HL-60/S4 treated with retinoic acid at 250 ng/mL for 4 days and 3 days (cell line): Measurements from ENCODE around the gene TPPP.

Experiments used
- in situ Hi-C: fragments of 300-500 bp; cut with MboI; formaldehyde crosslinking; loops from 2 replicates; pipeline ENCODE4 v1.7.0; 2022; ENCODE audit warnings: low sequenced_read_pairs

TPPP gene

DNA sequence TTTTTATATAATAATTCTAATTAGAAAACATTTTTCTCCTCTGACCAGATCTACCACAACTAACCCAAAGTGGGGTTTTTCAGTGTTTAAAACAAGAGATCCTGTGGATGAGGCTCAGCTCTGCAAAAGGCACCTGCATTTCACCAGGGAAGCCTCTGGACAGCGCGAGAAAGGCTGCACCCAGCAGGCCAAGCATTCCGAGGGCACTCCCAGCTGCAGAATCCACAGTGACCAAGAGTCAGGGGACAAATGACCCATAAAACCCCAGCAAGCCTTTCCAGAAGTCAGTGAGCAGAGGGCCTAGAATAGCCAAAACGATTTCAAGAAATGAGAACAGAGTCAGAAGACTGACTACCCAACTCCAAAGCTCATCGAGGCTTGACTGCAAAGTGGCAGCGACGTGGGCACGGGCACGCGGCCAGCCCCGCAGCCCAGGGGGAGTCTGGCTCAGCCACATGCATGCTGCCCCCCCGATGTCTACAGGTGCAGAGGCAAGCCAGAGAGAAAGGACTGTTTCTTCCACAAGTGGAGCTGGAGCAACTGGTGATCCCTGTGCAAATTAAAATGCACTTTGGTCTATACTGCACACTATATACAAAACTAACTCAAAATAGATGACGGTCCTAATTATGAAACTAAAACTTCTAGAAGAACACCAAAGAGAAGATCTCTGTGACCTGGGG is 26.2 kb downstream of the TPPP start:
- in situ Hi-C loops = no loop called here

DNA sequence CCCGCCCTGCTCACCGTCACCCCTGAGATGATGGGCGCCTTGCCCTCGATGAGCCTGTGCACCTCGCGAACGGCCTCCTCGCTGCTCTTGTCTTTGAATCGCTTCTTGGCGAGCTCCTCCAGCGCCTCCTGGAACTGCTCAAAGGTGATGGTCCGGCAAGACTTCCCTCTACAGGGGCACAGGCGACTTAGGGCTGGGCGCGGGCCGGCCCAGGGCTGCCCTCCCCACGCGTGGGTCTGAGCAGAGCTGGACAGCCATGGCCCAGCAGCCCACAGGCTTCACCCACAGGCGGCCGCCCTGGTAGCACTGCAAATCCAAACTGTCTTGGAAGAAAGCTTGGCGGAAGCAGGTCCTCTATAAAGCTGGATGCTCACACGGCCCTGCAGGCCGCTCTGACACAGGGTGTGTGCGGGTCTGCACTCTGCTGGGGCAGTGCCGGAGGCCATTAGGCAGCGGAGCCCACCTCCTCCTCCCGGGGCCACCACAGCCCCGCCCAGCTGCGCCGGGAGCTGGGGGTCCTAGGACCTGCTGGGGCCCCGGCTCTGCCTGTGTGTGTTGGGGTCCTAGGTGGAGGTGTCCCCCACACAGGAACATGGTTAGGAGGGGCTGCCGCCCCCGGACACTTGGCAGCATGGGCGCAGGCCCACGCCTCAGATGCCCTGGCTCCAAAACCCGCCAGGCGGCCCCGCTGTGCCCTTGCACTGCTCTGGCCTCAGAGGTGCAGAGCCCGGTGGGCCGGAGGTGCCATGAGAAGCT is 27.0 kb downstream of the TPPP start:
- in situ Hi-C loops = no loop called here

DNA sequence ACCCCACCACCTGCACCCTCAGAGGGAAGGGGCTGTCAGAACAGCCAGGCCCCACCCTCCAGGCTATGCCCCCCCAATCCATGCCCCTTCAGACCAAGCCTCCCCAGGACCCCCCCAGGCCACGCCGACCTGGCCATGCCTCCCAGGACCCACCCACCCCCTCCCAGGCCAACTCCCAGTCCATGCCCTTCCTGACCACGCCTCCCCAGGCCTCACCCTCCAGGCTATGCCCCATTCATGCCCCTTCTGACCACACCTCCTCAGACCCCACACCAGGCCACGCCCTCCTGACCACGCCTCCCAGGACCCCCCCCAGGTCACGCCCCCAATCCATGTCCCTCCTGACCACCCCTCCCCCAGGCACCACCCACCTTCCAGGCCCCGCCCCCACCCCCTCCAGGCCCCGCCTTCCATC is 27.6 kb downstream of the TPPP start:
- in situ Hi-C loops = no loop called here

DNA sequence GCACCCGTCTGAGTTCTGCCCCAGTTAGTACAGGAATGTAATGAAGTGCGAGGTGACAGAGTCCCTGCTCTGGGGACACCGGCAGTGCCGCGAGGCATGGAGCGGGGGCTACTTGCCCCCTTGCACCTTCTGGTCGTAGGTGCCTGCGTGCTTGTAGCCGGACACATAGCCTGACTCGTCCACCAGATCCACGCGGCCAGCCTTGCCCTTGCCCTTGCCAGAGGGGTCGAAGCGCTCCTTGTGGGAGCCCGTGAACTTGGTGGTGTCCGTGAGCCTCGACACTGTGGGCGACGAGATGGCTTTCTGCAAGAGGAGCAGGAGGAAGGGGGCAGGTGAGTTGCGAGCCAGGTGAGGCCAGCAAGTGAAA is 28.2 kb downstream of the TPPP start:
- in situ Hi-C loops = no loop called here

DNA sequence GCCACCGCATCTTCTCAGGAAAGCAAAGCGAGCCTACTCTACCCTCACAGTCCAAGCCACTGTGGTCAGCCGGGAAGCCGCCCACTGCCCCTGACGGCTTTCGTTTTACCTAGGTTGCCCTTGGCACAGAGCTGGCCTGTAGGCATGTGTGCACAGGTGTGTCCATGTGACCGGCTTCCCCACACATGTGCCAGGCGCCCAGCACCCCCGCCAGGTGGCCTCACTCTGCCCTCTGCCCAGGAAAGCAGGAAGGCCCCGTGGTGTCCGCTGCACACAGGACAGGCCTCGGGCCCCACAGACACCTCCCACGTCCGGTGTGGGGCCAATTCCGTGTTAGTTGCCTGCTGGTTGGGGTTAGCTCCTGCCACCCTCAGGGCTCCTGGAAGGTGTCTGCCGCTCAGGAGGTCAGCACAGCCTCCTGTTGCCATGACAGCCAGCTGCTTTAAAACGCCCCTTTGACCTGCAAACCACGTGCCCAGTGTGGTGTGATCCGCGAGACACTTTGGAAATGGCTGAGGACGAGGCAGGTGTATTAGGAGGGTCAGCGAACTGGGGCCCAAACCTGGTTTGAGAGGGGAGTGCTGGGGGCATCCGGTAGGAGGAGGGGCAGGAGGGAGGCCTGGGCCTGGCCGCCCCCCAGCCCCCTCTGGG is 28.7 kb downstream of the TPPP start:
- in situ Hi-C loops = no loop called here

DNA sequence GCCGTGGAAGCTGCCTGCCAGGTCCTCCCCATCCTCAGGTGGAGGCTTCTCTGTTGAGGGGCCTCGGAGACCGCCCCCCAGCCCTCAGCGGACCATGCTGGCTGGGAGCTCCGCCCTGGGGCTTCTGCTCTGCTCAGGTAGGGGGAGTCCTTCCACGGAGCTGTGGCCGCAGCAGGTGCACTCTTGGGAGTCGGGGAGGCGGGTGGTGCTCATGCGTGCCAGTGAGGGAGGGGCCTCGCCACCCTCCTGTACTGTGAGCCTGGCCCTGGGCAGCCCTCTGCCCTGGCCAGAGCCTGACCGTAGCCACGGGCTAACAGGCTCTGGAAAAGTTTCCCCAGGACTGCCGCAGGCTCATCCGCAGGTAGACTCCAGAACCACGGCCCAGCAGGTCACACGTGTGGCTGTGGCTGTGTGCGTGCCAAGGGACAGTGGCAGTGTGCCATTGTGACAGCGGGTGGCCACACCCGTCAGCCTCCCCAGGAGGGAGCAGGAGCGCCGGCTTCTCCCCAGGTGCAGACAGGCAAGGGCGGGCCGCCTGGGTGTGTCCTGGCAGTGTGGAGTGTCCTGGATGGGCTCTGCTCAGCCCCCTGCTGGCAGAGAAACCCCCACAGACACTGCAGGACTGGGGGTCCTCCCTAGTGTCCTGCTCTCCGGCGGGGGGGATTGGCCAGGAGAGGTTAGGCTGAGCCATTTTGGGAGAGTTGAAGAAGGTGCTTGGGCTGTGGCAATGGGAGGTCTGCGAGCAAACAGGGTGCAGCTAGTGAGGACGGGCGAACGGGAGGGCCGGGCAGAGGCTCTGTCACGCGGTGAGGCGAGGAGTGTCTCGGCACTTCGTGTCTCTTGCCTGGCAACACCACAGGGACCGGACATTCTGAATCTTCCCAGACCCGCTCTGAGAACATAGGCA is 29.5 kb downstream of the TPPP start:
- in situ Hi-C loops = no loop called here

DNA sequence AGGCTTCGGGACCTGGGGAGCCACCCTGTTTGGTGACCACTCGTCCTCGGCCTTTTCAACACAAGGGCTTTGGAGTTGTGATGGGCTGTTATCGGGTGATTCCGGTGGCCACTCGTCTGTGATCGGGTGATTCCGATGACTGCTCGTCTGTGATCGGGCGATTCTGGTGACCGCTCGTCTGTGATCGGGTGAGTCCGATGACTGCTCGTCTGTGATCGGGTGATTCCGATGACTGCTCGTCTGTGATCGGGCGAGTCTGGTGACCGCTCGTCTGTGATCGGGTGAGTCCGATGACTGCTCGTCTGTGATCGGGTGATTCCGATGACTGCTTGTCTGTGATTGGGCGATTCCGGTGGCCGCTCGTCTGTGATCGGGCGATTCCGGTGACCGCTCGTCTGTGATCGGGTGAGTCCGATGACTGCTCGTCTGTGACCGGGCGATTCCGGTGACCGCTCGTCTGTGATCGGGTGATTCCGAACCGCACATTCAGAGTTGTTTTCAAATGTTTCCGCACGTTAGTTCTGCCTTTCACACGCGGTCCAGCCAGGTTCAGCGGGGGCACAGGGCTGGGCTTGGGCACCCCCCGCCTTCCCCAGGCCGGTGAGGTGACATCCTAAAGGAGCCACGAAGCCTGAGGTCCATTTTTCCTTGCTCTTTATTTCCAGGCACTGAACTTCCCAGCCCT is 30.3 kb downstream of the TPPP start:
- in situ Hi-C loops = no loop called here

DNA sequence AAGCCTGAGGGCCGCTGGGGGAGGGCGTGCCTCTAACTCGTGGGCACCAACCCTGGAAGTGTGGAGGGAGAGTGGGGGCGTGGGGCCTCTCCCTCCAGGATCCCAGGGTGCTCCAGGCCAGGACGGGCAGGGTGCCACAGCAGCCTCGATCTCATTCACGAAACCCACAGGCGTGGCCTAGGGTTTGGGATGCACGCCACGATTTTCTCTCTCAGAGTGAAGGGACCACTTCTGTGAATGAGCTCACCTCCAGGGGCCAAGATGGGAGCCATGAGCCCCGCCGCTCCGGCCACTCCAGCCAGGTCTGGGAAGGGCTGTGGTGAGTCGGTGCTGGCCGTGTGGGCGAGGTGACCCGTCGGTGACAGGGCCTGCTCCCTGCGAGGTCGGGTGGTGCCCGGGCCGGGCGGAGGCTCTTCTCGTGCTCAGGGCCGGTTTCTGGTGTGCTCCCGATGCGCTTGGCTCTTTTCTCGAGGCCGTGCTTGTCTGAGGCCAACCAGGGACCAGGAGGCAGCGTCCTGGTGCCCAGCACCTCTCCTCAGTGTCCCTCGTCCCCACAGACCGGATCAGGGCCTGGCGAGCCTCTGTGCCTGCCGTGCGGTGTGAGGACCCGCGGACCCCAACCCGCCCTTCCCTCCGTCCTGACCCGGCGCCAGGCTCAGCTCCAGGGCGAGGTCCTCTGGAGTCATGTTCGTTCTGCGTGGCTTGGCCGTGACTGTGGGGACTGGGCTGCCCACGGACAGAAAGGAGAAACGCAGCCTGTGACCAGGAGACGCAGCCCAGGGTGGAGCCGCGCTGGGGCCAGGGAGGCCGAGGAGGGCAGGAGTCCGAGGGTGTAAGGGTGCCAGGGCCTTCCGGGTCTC is 31.0 kb downstream of the TPPP start:
- in situ Hi-C loops = no loop called here

DNA sequence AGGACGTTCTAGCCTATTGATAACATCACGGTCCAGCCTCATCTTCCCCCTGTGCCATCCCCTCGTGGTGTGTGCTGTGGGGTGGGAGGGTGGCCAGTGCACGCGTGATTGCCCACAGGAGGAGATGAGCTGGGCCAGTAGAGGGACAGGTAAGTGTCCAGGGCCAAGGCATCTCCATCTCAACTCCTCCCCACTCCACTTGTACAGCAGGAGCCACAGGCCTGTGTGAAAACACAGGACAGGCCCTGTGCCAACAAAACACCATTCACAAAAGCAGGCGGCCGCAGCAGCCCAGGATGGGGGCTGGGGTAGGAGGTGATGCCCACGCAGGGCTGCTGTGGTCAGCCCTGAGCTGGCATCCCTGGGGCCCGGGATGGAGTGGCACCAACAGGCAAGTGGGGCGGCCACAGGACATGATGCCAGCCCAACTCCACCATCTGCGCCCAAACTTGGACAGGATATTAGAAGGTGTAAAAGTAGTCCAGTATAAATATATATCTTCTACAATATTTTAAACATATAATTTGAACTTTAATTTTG is 32.6 kb downstream of the TPPP start:
- in situ Hi-C loops = no loop called here

DNA sequence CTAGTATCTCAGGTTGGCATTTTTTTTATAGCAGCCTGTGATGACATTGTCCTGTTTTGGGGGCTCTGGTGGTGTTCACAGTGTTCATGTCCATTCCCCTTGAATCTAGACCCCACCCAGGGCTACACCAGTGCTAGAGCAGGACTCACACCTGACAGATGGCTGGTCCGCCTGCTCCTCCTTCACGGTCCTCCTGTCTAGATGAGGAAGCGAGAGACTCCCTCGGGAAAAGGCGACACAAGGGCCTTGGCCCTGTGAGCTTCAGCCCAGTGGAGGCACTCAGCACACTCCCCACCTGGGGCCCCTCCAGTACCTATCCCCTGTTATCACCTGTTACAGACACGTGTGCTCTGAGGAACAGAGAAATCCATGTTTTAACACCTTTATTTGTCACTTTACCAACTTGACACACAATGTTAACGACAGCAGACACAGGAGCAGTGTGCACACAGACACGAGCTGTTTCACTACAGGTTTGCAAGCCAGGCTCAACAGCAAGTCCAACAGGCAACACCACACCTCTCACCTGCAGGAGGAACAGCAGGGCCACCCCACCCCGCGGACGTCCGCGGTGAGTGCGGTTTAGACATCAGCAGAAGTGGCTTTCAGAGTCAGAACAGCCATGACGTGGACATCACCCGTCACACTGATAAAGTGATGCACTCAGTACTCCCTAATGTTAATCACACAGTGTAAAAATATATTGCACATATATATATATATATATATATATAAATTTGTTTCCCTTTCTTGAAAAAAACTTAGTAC is 33.5 kb downstream of the TPPP start:
- in situ Hi-C loops = no loop called here

DNA sequence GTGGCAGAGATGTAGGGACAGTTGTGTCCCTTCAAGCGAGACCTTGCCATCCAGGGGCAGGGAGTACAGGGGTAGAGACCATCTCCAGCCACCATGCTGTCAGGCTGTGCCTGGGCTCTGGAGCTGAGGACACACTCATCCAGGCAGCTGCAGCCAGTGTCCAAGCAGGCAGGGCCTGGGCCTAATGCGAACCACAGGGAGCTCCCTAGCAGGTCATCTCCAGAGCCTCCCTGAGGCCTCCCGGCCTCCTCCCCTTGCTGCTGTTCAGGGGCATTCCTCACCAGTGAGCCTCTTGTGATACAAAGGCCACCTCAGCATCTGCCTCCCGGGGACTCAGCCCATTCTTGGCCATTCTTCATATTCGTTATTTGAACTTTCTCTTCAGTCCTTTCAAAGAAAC is 35.0 kb downstream of the TPPP start:
- in situ Hi-C loops = no loop called here

DNA sequence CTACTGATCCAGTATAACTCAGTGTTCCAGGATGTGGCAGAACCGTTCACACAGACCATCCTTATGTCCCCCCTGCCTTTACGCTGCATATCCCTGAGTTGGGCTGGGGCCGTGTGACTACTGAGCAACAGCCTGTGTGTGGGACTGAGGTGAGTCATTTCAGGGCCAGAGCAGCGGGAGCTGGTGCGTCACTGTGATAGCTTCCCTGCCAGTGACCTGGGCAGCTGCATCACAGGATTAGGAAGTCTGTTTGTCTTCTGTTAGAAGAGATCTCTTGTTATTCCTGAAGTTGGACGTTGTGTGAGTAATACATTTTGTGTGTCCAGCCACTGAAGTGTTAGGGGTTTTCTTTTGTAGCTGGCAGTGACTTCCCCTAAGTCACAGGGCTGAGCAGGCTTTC is 35.6 kb downstream of the TPPP start:
- in situ Hi-C loops = no loop called here

DNA sequence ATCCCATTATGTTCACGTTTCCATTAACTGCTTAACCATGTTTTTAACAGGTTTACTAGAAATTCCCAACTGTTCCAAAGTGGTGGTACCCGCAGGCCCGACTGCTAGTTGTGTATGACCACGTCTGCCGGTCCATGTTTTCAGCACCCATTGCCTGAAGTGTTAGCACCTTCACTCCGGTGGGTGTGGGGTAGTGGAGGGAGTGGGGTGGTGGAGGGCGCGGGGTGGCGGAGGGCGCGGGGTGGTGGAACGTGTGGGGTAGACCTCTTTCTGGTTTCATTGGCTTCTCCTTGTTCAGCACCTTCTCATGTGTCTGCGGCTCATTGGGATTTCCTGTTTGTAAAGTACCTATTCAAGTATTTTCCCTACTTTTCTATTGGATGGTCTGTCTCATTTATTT is 37.7 kb downstream of the TPPP start:
- in situ Hi-C loops = no loop called here

DNA sequence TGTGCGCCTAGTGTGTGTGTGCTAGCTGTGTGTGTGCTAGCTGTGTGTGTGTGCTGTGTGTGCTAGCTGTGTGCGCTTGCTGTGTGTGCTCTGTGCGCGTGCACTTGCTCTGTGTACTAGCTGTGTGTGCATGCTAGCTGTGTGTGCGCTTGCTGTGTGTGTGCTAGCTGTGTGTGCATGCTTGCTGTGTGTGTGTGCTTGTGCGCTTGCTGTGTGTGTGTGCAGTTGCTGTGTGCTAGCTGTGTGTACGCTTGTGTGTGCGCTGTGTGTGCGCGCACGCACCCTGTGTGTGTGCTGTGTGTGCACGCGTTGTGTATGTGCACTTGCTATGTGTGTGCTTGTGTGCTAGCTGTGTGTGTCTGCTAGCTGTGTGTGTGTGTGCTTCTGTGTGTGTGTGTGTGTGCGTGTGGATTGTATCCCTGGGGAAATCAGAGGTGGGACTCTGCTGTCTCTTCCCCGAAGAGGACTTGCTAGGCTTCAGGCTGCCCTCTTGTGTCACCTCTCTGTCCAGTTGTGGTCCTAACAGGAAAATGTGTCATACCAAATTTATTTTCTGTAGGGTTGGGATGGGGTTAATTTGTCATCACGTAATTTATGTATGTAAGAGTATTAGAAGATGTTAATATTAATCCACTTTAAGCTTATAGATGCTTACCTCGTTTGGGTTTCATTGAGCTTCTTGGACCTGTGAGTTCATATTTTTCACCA is 38.9 kb downstream of the TPPP start:
- in situ Hi-C loops = no loop called here

DNA sequence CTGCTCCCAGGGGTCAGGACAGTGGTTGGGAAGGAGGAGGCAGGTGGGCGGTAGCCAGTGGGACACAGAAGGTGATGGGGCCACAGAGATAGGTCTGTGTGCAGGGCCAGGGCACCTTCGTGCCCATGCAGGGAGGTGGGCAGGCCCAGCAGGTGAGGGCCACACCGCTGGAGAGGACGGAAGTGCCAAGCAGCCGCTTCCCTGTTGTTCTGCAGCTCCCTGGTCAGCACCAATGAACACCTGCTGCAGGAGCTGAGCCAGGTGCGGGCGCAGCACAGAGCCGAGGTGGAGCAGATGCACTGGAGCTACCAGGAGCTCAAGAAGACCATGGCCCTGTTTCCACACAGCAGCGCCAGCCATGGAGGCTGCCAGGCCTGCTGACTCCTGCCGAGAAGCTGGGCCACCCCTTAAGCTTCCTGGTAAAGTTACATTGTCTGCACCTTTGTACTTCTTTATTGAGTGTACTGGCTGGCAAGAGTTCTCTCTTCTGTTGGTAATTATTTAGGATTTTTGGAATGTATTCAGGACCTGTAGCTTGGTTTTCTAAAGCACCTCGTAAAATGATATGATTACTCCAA is 40.3 kb downstream of the TPPP start:
- in situ Hi-C loops = no loop called here

DNA sequence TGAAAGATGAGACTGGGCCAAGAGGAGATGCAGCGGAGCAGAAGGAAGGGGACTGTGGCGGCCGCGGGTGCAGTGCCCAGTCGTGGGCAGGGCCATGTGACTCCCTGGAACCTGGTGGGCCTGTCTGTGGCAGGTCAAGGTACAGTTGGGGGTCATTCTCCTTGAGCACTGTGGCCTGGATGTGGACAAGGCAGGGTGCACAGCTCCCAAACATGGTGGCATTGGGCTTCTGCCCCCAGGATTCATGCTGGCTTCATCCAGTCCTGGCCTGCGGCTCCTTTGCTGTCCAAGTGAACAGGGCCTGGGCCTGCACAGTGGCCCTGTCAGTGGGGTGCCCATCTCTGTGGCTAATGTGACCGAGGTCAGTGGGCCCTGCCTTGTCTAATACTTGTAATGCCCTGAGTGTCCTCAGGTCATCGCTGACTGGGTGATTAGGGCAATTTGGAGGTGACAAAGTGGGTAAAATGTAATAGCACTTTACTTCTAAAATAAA is 41.1 kb downstream of the TPPP start:
- in situ Hi-C loops = no loop called here

DNA sequence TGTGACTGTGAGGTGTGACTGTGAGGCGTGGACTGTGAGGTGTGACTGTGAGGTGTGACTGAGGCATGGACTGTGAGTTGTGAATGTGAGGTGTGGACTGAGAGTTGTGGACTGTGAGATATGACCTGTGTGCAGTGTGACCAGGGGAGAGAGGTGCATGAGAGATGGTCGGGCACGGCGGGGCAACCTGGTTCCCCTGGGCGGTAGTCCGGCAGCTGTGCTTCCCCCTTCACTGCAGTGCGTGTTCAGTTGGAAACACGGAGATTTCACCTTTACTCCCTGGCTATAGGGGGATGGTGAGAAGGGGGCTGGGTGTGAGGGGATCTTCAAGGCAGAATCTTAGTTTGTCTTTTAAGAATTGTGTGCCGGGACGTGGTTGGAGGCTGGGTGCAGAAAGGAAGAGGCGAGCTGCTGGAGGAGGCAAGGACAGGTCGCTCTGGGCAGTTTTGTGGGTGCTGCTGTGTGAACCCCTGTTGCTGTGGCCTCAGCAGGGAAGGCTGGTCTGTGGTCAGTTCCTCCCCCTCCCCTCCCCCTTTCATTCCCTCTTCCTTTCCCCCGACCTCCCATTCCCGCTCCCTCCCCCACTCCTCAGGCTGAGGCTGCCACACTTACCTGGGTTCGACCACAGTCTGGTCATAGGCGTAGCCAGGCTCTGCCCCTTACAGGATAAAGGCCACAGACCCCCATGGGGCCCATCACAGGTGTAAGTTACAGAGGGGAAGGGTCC is 41.7 kb downstream of the TPPP start:
- in situ Hi-C loops = no loop called here
